Dermis microvascular lymphatic vessel endothelial cell (primary cell): ENCODE results near the gene PAQR6. TPM values are rescaled to one million over a fixed set of nuclear protein-coding genes. Genes with fewer than 3 reads are reported as not detected.

Experiments
- DNase-seq, 2 donors: peaks; one replicate each; pipeline versions ENCODE4 v3.0.0 to v3.0.0-alpha.2; 2010; ENCODE audit warnings: low read depth in 2 of 2
- total RNA-seq: library from RNA; depleted of rRNA; stranded (reverse); fragments of >200 nt; gene quantifications from 2 replicates; pipeline ENCODE4 v1.2.1, GENCODE V29; 2014

PAQR6 gene
- total RNA-seq, 1 donor from 2014 or later = 0.39 TPM

GRCh38 chr1:156263288-156263655, 15.4 kb upstream of the PAQR6 start:
- no peak for DNase-seq

- DNase-seq = no peak
Measured at GRCh38 chr1:156262461-156263287, 14.8 kb upstream of the PAQR6 start.

GRCh38 chr1:156260896-156261295, 13.0 kb upstream of the PAQR6 start:
- DNase-seq = no peak

GRCh38 chr1:156259805-156260204, 11.9 kb upstream of the PAQR6 start:
- DNase-seq = peak in 1 of 2 donors; percentile 25

- no peak for DNase-seq
Measured at GRCh38 chr1:156258859-156259258, 11.0 kb upstream of the PAQR6 start.

- no peak for DNase-seq
Measured at GRCh38 chr1:156257711-156258110, 9.9 kb upstream of the PAQR6 start.

- DNase-seq = no peak
Measured at GRCh38 chr1:156253634-156254033, 5.8 kb upstream of the PAQR6 start.

- no peak for DNase-seq
Measured at GRCh38 chr1:156251527-156251926, 3.7 kb upstream of the PAQR6 start.

- no peak for DNase-seq
Measured at GRCh38 chr1:156249593-156249992, 1.7 kb upstream of the PAQR6 start.

- no peak for DNase-seq
Measured at GRCh38 chr1:156248323-156248683, 447 bp upstream of the PAQR6 start.

- no peak for DNase-seq
Measured at GRCh38 chr1:156246781-156247459, 936 bp downstream of the PAQR6 start.

- no peak for DNase-seq
Measured at GRCh38 chr1:156246241-156246780, 1.5 kb downstream of the PAQR6 start.

- DNase-seq = peak in 1 of 2 donors; percentile 48
Measured at GRCh38 chr1:156245451-156246232, 2.2 kb downstream of the PAQR6 start.

- DNase-seq = no peak
Measured at GRCh38 chr1:156244712-156245111, 3.1 kb downstream of the PAQR6 start.

GRCh38 chr1:156244126-156244525, 3.7 kb downstream of the PAQR6 start:
- no peak for DNase-seq

GRCh38 chr1:156242738-156243137, 5.1 kb downstream of the PAQR6 start:
- DNase-seq = no peak

- DNase-seq = no peak
Measured at GRCh38 chr1:156241926-156242325, 5.9 kb downstream of the PAQR6 start, which contains the start of gene BGLAP. Gene BGLAP (plus strand): TSS chr1:156242184. CDS start chr1:156242232, 48 bp downstream.

GRCh38 chr1:156241311-156241811, 6.5 kb downstream of the PAQR6 start:
- peak; percentile 46 to 55 for DNase-seq

GRCh38 chr1:156238248-156238647, 9.6 kb downstream of the PAQR6 start:
- no peak for DNase-seq

- DNase-seq = no peak
Measured at GRCh38 chr1:156236164-156236563, 11.7 kb downstream of the PAQR6 start.

- DNase-seq = peak in 1 of 2 donors; percentile 38
Measured at GRCh38 chr1:156233426-156234127, 14.3 kb downstream of the PAQR6 start.
